ENCODE measurements around the gene IFI35.

DNA sequence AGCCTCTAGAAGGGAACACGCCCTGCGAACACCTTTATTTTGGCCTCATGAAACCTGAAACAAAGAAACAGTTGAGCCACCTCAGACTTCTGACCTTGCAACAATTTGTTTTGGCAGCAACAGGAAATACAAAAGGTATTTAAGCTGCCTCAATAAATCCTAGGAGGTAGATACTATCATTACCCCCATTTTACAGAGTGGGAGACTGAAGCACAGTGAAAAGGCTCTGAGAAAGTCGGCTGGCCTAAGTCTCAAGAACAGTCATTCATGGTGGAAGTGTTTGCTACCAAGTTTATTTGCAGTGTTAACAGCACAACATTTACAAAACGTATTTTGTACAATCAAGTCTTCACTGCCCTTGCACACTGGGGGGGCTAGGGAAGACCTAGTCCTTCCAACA lies 37.4 kb downstream of the IFI35 start:
- TF ChIP-seq, protein P1, sequence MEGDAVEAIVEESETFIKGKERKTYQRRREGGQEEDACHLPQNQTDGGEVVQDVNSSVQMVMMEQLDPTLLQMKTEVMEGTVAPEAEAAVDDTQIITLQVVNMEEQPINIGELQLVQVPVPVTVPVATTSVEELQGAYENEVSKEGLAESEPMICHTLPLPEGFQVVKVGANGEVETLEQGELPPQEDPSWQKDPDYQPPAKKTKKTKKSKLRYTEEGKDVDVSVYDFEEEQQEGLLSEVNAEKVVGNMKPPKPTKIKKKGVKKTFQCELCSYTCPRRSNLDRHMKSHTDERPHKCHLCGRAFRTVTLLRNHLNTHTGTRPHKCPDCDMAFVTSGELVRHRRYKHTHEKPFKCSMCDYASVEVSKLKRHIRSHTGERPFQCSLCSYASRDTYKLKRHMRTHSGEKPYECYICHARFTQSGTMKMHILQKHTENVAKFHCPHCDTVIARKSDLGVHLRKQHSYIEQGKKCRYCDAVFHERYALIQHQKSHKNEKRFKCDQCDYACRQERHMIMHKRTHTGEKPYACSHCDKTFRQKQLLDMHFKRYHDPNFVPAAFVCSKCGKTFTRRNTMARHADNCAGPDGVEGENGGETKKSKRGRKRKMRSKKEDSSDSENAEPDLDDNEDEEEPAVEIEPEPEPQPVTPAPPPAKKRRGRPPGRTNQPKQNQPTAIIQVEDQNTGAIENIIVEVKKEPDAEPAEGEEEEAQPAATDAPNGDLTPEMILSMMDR (IDR thresholded peaks at IDR 0.05) = no peak
- TF ChIP-seq SIN3A (IDR thresholded peaks at IDR 0.05; ENCODE audit: borderline replicate concordance, insufficient read depth, low read depth, low read length) = no peak

All from Panc1 (cell line).